ENCODE results near the gene DSG2. TPM values are rescaled to one million over a fixed set of nuclear protein-coding genes. Genes with fewer than 3 reads are reported as not detected.
"Not testable (repeated sequence)": the region's sequence is repeated elsewhere in the genome, so short reads cannot be mapped to it uniquely, and the experiment has no call there.

DSG2 gene
- total and polyA plus RNA-seq, 8 donors = 6.1 to 130 (median 17.1) TPM

GRCh38 chr18:31493941-31494340, 4.0 kb upstream of the DSG2 start:
- no peak overlapping the region for H3K27ac ChIP-seq
- no peak for DNase-seq

GRCh38 chr18:31494705-31495244, 3.2 kb upstream of the DSG2 start:
- H3K4me3 ChIP-seq; DNase-seq; H3K36me3 ChIP-seq; H3K27ac ChIP-seq; H3K9me3 ChIP-seq; intact Hi-C loops (cut with DNase I; ENCODE audit: low total_unique reads): not testable (repeated sequence)
- H3K27me3 ChIP-seq = peaks cover 0 to 26% (median 13%) of the 10 kb centered on the region in 3 donors
- H3K4me1 ChIP-seq = peaks cover 0 to 19% (median 12%) of the 10 kb centered on the region in 4 donors
- 68 to 89% (median 88%) methylated on average over 2 of the region's 2 CpGs for WGBS, 5 donors

More at GRCh38 chr18:31493941-31494340, 4.0 kb upstream of the DSG2 start:
- Histone ChIP-seq H3K4me1 (peaks cover 0 to 13% (median 9%) of the 10 kb centered on the region in 4 donors), H3K4me3 (no peak overlapping the region), H3K27me3 (peaks cover 0 to 20% (median 13%) of the 10 kb centered on the region in 3 donors), H3K36me3 (no peaks in the 10 kb centered on the region), H3K9me3 (no peaks in the 10 kb centered on the region)
- intact Hi-C loops (cut with DNase I; ENCODE audit: low total_unique reads) = no loop called here
- TF ChIP-seq CTCF (IDR thresholded peaks at IDR 0.05) = no peak
- no peak for TF ChIP-seq POLR2A (IDR thresholded peaks at IDR 0.05)
- TF ChIP-seq EP300 (IDR thresholded peaks at IDR 0.05) = no peak
- TF ChIP-seq POLR2AphosphoS5 (IDR thresholded peaks at IDR 0.05) = no peak

- 5 to 23% (median 10%) methylated on average over 19 to 25 of the region's 25 CpGs for WGBS, 5 donors
- intact Hi-C loops (cut with DNase I; ENCODE audit: low total_unique reads) = no loop called here
- Histone ChIP-seq H3K27me3 (peaks cover 0 to 30% (median 13%) of the 10 kb centered on the region in 3 donors), H3K9me3 (no peaks in the 10 kb centered on the region), H3K4me1 (peaks cover 0 to 24% (median 12%) of the 10 kb centered on the region in 4 donors), H3K27ac (peak overlapping the region; percentile 86 to 99 (median 87)), H3K36me3 (no peaks in the 10 kb centered on the region), H3K4me3 (peak overlapping the region; percentile 56 to 70 (median 64))
- DNase-seq = no peak
- no peak for TF ChIP-seq CTCF (IDR thresholded peaks at IDR 0.05)
- no peak for TF ChIP-seq POLR2A (IDR thresholded peaks at IDR 0.05)
- no peak for TF ChIP-seq EP300 (IDR thresholded peaks at IDR 0.05)
- TF ChIP-seq POLR2AphosphoS5 (IDR thresholded peaks at IDR 0.05) = no peak
Observed at GRCh38 chr18:31497404-31497835, 557 bp upstream of the DSG2 start.

GRCh38 chr18:31498574-31499524, 872 bp downstream of the DSG2 start:
- intact Hi-C loops (cut with DNase I; ENCODE audit: low total_unique reads) = no loop called here
- Histone ChIP-seq H3K27me3 (peaks cover 0 to 30% (median 13%) of the 10 kb centered on the region in 3 donors), H3K27ac (peak overlapping the region; percentile 86 to 99 (median 87)), H3K9me3 (no peaks in the 10 kb centered on the region), H3K4me1 (peaks cover 0 to 24% (median 12%) of the 10 kb centered on the region in 4 donors), H3K4me3 (peak overlapping the region; percentile 56 to 70 (median 64)), H3K36me3 (no peaks in the 10 kb centered on the region)
- TF ChIP-seq EP300 (IDR thresholded peaks at IDR 0.05) (no peak), CTCF (IDR thresholded peaks at IDR 0.05) (no peak), POLR2AphosphoS5 (IDR thresholded peaks at IDR 0.05) (no peak), POLR2A (IDR thresholded peaks at IDR 0.05) (no peak)
- peak in 1 of 2 donors; percentile 67 for DNase-seq
- WGBS, 5 donors = 6 to 13% (median 8%) methylated on average over 22 of the region's 22 CpGs
